Measurements from ENCODE around the gene CEBPG.

CEBPG gene

GRCh38 chr19:33388725-33389420 is 15.4 kb downstream of the CEBPG start:
- no peak overlapping the region for H3K4me2 ChIP-seq (ENCODE audit: insufficient read depth, low read length, poor library complexity, severe bottlenecking)
- H2BK15ac ChIP-seq (ENCODE audit: low read length) = peak overlapping the region; percentile 12
- no peak overlapping the region for H3K4ac ChIP-seq (ENCODE audit: low read length)
- H2BK12ac ChIP-seq (ENCODE audit: low read length) = no peak overlapping the region
- H3K18ac ChIP-seq (ENCODE audit: low read length) = peak overlapping the region; percentile 71
- no CpG with 5 or more reads among the region's 28 CpGs for WGBS, 2 donors (ENCODE audit: extremely low coverage in 2 of 2, insufficient read length in 2 of 2, insufficient replicate concordance in 1 of 2)
- H4K91ac ChIP-seq (ENCODE audit: low read depth, low read length, poor library complexity) = no peak overlapping the region
- H3K14ac ChIP-seq (ENCODE audit: low read length) = peak overlapping the region; percentile 17
- H3K9me3 ChIP-seq (replicated peaks in 1 of 2; ENCODE audit: control insufficient read depth in 2 of 2, insufficient read depth in 1 of 2, low read depth in 1 of 2, low read length in 2 of 2) = no peaks in the 10 kb centered on the region
- H3K4me1 ChIP-seq (ENCODE audit: control insufficient read depth in 2 of 2, insufficient read depth in 1 of 2, low read depth in 1 of 2, low read length in 2 of 2) = peaks cover 0 to 11% of the 10 kb centered on the region in 2 donors
- peaks cover 7 to 14% of the 10 kb centered on the region in 2 donors for H3K36me3 ChIP-seq (replicated peaks in 1 of 2; ENCODE audit: control insufficient read depth in 2 of 2, insufficient read depth in 2 of 2, low read length in 2 of 2)
- no peak overlapping the region for H2BK5ac ChIP-seq (ENCODE audit: low read length)
- H3K9ac ChIP-seq (ENCODE audit: low read depth, low read length, poor library complexity) = peak overlapping the region; percentile 21
- DNase-seq (ENCODE audit: low spot score) = no peak
- H3K23ac ChIP-seq (ENCODE audit: low read depth, low read length, poor library complexity) = peak overlapping the region; percentile 65
- H3K79me1 ChIP-seq (ENCODE audit: low read depth, low read length) = peaks cover 19% of the 10 kb centered on the region
- no peak overlapping the region for H4K8ac ChIP-seq (ENCODE audit: low read depth, low read length)
- no peak overlapping the region for H3K27ac ChIP-seq (replicated peaks; ENCODE audit: low read length)
- no peak overlapping the region for H2BK120ac ChIP-seq (ENCODE audit: low read depth, low read length)
- peak overlapping the region in 1 of 2 donors; percentile 30 for H3K4me3 ChIP-seq (ENCODE audit: low read length in 2 of 2)
- no peaks in the 10 kb centered on the region for H3K27me3 ChIP-seq (ENCODE audit: control insufficient read depth in 3 of 3, insufficient read depth in 3 of 3, low read depth in 1 of 3, low read length in 3 of 3)
- no peak overlapping the region for H2AFZ ChIP-seq (ENCODE audit: low read length)
- no peak overlapping the region for H2AK5ac ChIP-seq (ENCODE audit: low read depth, low read length)

GRCh38 chr19:33389421-33390100 is 16.1 kb downstream of the CEBPG start:
- Histone ChIP-seq H3K79me1 (ENCODE audit: low read depth, low read length) (peaks cover 19% of the 10 kb centered on the region), H3K23ac (ENCODE audit: low read depth, low read length, poor library complexity) (no peak overlapping the region), H4K91ac (ENCODE audit: low read depth, low read length, poor library complexity) (no peak overlapping the region), H4K8ac (ENCODE audit: low read depth, low read length) (no peak overlapping the region), H3K4ac (ENCODE audit: low read length) (no peak overlapping the region), H3K4me3 (ENCODE audit: low read length in 2 of 2) (no peak overlapping the region), H3K18ac (ENCODE audit: low read length) (peak overlapping the region; percentile 71), H3K36me3 (replicated peaks in 1 of 2; ENCODE audit: control insufficient read depth in 2 of 2, insufficient read depth in 2 of 2, low read length in 2 of 2) (peaks cover 7 to 12% of the 10 kb centered on the region in 2 donors), H3K14ac (ENCODE audit: low read length) (peak overlapping the region; percentile 17), H3K27me3 (ENCODE audit: control insufficient read depth in 3 of 3, insufficient read depth in 3 of 3, low read depth in 1 of 3, low read length in 3 of 3) (no peaks in the 10 kb centered on the region), H3K4me2 (ENCODE audit: insufficient read depth, low read length, poor library complexity, severe bottlenecking) (no peak overlapping the region), H2AK5ac (ENCODE audit: low read depth, low read length) (no peak overlapping the region), H3K9ac (ENCODE audit: low read depth, low read length, poor library complexity) (no peak overlapping the region), H2AFZ (ENCODE audit: low read length) (no peak overlapping the region), H3K27ac (replicated peaks; ENCODE audit: low read length) (no peak overlapping the region), H3K4me1 (ENCODE audit: control insufficient read depth in 2 of 2, insufficient read depth in 1 of 2, low read depth in 1 of 2, low read length in 2 of 2) (peaks cover 0 to 11% of the 10 kb centered on the region in 2 donors), H2BK5ac (ENCODE audit: low read length) (no peak overlapping the region), H2BK12ac (ENCODE audit: low read length) (no peak overlapping the region), H2BK15ac (ENCODE audit: low read length) (no peak overlapping the region), H3K9me3 (replicated peaks in 1 of 2; ENCODE audit: control insufficient read depth in 2 of 2, insufficient read depth in 1 of 2, low read depth in 1 of 2, low read length in 2 of 2) (no peaks in the 10 kb centered on the region), H2BK120ac (ENCODE audit: low read depth, low read length) (no peak overlapping the region)
- no CpG with 5 or more reads among the region's 22 CpGs for WGBS, 2 donors (ENCODE audit: extremely low coverage in 2 of 2, insufficient read length in 2 of 2, insufficient replicate concordance in 1 of 2)
- no peak for DNase-seq (ENCODE audit: low spot score)

DNA sequence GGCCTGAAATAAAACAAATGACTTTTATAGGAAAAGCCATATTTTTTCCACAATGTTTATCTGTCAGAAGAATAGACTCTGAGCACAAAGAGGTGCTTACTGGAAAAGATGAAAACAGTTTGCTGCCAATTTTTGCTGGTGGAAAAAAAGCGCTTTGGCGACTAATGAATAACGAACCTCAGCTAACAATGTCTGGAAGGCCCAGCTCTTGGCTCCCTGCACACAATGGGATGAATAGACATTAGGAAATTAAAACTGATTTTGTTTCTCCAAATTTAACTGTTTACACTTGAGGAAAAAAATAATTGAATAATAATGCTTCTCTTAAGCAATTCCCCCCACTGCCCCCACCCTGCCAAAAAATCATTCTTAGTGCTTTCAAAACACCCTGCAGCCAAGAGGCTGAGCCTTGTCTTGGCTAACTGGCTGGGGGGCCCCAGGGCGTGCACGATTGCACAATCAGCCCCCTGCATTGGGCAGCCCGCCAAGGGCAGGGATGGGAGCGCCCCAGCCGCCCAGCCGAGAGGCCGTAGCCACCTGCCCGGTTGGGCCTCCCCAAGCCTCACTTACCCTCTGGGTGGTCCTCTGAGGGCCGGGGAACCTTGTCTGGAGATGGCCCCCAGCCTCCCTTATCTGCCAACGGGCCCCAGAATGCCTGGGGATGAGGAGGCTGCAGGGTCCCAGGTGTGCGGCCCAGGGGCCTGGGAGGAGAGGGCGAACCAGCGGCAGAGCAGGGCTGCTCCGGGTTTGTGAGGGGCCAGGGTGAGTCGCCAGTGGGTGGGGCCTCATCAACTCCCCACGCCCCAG is 16.8 kb downstream of the CEBPG start:
- H3K18ac ChIP-seq (ENCODE audit: low read length) = peak overlapping the region; percentile 12
- H3K23ac ChIP-seq (ENCODE audit: low read depth, low read length, poor library complexity) = peak overlapping the region; percentile 16
- no peaks in the 10 kb centered on the region for H3K27me3 ChIP-seq (ENCODE audit: control insufficient read depth in 3 of 3, insufficient read depth in 3 of 3, low read depth in 1 of 3, low read length in 3 of 3)
- no peak overlapping the region for H4K91ac ChIP-seq (ENCODE audit: low read depth, low read length, poor library complexity)
- H3K4me1 ChIP-seq (ENCODE audit: control insufficient read depth in 2 of 2, insufficient read depth in 1 of 2, low read depth in 1 of 2, low read length in 2 of 2) = peaks cover 0 to 11% of the 10 kb centered on the region in 2 donors
- no peak overlapping the region for H4K8ac ChIP-seq (ENCODE audit: low read depth, low read length)
- H2BK120ac ChIP-seq (ENCODE audit: low read depth, low read length) = no peak overlapping the region
- no CpG with 5 or more reads among the region's 19 CpGs for WGBS, 2 donors (ENCODE audit: extremely low coverage in 2 of 2, insufficient read length in 2 of 2, insufficient replicate concordance in 1 of 2)
- no peak overlapping the region for H3K4me2 ChIP-seq (ENCODE audit: insufficient read depth, low read length, poor library complexity, severe bottlenecking)
- no peak overlapping the region for H2AFZ ChIP-seq (ENCODE audit: low read length)
- H3K4me3 ChIP-seq (ENCODE audit: low read length in 2 of 2) = no peak overlapping the region
- no peak overlapping the region for H3K27ac ChIP-seq (replicated peaks; ENCODE audit: low read length)
- H2BK12ac ChIP-seq (ENCODE audit: low read length) = no peak overlapping the region
- no peak overlapping the region for H3K14ac ChIP-seq (ENCODE audit: low read length)
- no peak overlapping the region for H3K4ac ChIP-seq (ENCODE audit: low read length)
- no peak overlapping the region for H2BK5ac ChIP-seq (ENCODE audit: low read length)
- no peak for DNase-seq (ENCODE audit: low spot score)
- H2BK15ac ChIP-seq (ENCODE audit: low read length) = no peak overlapping the region
- H3K9ac ChIP-seq (ENCODE audit: low read depth, low read length, poor library complexity) = peak overlapping the region; percentile 44
- no peaks in the 10 kb centered on the region for H3K9me3 ChIP-seq (replicated peaks in 1 of 2; ENCODE audit: control insufficient read depth in 2 of 2, insufficient read depth in 1 of 2, low read depth in 1 of 2, low read length in 2 of 2)
- peak overlapping the region; percentile 13 for H2AK5ac ChIP-seq (ENCODE audit: low read depth, low read length)
- H3K79me1 ChIP-seq (ENCODE audit: low read depth, low read length) = peaks cover 22% of the 10 kb centered on the region
- H3K36me3 ChIP-seq (replicated peaks in 1 of 2; ENCODE audit: control insufficient read depth in 2 of 2, insufficient read depth in 2 of 2, low read length in 2 of 2) = peaks cover 7 to 12% of the 10 kb centered on the region in 2 donors

All from neuronal stem cell (in vitro differentiated cells).